Nephron (organoid): ENCODE data around the gene TMEM52.

Experiments
- H3K27ac Mint-ChIP-seq, 3 experiments: 2 replicates each; pipeline ENCODE4 v1.8.0; 2020; ENCODE audit warnings: mixed read lengths in 3 of 3, mild to moderate bottlenecking in 2 of 3, moderate library complexity in 1 of 3
- H3K27me3 Mint-ChIP-seq: 2 replicates; pipeline ENCODE4 v1.8.0; 2021; ENCODE audit warnings: low read depth, mild to moderate bottlenecking, moderate library complexity, mixed read lengths
- H3K36me3 Mint-ChIP-seq: 2 replicates; pipeline ENCODE4 v1.8.0; 2020; ENCODE audit warnings: low read depth, mixed read lengths
- H3K4me1 Mint-ChIP-seq: 2 replicates; pipeline ENCODE4 v1.8.0; 2020; ENCODE audit warnings: mixed read lengths
- H3K4me3 Mint-ChIP-seq, 3 experiments: 2 replicates each; pipeline ENCODE4 v1.8.0; 2020; ENCODE audit warnings: mild to moderate bottlenecking in 3 of 3, mixed read lengths in 3 of 3, moderate library complexity in 2 of 3
- H3K9me3 Mint-ChIP-seq: 2 replicates; pipeline ENCODE4 v1.8.0; 2020; ENCODE audit warnings: mixed read lengths
- TF ChIP-seq, protein P1 (sequence below), 3 experiments: fragments of 200-600 bp; sonication (generic); IDR thresholded peaks; one replicate each; pipeline ENCODE4 v1.5.0; 2021; ENCODE audit warnings: antibody characterized with exemption in 3 of 3; ENCODE audit not compliant: unreplicated experiment in 3 of 3

TMEM52 gene

DNA sequence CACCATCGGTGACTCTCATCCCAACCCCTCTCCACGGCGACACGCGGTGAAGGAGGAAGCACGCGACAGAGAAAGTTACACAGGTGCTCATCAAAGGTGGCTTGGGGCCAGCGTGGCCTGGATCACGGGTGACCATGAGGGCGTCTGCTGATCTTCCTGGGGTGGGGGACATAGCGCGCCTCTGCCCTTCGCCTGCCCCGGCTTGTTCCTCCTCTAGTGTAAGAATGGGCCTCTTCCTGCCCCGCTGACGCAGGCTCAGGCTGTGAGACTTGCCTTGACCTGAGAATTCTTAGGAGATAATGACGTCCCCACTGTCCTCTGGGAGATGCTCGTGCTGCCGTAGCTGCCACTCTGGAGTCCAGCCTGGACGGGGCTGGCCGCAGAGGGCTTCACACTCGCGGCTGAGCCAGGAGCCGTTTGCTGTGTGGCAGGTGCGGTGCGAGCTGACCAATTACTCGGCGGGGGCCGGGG is 39.0 kb upstream of the TMEM52 start:
- H3K36me3 Mint-ChIP-seq: no peaks in the 10 kb centered on the region
- H3K4me1 Mint-ChIP-seq: peaks cover 6% of the 10 kb centered on the region
- H3K9me3 Mint-ChIP-seq: no peaks in the 10 kb centered on the region
- peaks cover 36% of the 10 kb centered on the region for H3K27me3 Mint-ChIP-seq
- TF ChIP-seq, protein P1, sequence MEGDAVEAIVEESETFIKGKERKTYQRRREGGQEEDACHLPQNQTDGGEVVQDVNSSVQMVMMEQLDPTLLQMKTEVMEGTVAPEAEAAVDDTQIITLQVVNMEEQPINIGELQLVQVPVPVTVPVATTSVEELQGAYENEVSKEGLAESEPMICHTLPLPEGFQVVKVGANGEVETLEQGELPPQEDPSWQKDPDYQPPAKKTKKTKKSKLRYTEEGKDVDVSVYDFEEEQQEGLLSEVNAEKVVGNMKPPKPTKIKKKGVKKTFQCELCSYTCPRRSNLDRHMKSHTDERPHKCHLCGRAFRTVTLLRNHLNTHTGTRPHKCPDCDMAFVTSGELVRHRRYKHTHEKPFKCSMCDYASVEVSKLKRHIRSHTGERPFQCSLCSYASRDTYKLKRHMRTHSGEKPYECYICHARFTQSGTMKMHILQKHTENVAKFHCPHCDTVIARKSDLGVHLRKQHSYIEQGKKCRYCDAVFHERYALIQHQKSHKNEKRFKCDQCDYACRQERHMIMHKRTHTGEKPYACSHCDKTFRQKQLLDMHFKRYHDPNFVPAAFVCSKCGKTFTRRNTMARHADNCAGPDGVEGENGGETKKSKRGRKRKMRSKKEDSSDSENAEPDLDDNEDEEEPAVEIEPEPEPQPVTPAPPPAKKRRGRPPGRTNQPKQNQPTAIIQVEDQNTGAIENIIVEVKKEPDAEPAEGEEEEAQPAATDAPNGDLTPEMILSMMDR (IDR thresholded peaks at IDR 0.05; ENCODE audit: unreplicated experiment in 3 of 3): no peak
- no peak overlapping the region for H3K4me3 Mint-ChIP-seq
- H3K27ac Mint-ChIP-seq: no peak overlapping the region

DNA sequence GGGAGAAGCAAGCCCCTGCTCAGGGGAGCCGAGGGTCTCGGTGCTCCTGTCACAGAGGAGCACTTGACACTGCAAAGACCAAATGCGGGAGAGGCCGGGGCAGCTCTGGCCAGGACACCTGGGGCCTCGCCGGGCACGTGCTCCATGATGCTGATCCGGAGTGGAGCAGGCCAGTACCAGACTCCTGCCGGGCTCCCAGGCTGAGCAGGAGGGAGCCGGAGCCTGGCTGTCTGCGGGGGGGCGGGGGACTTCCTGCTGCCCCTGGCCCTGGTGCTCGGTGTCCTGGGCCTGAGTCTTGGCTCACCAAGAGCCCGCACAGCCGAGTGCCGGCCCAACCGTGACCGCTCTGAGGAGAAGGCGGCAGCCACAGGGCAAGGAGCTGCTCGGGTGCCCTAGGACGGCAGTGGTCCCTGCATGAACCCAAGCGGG is 38.5 kb upstream of the TMEM52 start:
- Mint-ChIP-seq H3K27me3 (peaks cover 35% of the 10 kb centered on the region), H3K36me3 (no peaks in the 10 kb centered on the region), H3K9me3 (no peaks in the 10 kb centered on the region), H3K27ac (no peak overlapping the region), H3K4me3 (no peak overlapping the region), H3K4me1 (peaks cover 6% of the 10 kb centered on the region)
- TF ChIP-seq, protein P1 (IDR thresholded peaks at IDR 0.05; ENCODE audit: unreplicated experiment in 3 of 3): no peak

DNA sequence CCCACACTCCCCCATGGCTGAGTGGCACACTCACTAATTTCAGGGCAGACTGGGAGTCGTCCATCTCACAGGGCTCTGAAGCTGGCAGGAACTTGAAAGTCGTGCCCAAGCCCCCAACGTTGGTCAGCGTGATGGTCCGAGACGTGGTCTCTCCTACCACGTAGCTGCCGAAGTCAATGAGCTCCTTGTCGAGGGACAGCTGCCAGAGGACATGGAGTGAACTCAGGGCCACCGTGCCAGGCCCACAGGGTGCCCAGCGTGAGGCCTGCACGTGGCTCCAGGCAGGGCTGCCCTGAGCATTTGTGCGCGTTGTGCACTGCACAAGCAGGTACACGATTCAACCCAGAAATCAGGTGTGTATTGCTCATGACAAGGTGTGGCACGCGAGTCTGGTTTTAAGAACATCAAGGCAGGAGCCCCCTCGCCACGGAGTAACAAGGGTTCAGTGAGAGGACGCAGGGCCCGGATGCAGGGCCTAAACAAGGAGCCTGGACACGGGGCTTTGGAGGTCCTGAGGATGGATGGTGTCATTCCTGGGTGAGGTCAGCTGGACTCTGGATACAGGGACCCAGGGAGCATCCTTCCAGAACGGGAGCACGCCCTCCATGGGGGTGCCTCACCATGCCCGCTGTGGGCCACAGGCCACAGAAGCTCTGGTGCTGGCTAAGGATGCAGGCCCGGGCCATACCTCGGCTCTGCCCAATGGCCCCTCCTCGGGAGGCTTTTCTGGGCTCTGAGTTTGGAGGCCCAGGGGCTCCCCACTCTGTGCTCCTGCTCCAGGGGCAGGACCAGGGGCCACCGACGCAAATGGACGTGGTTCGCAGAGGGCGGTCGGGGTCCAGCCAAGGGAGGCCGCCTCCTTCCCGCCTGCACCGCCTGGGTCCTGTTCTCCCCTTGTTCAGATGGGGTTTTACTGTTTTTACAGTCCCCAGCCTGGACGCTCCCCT is 37.8 kb upstream of the TMEM52 start:
- Mint-ChIP-seq H3K9me3 (no peaks in the 10 kb centered on the region), H3K4me3 (no peak overlapping the region), H3K4me1 (peaks cover 6% of the 10 kb centered on the region), H3K36me3 (no peaks in the 10 kb centered on the region), H3K27ac (no peak overlapping the region), H3K27me3 (peaks cover 28% of the 10 kb centered on the region)
- TF ChIP-seq, protein P1 (IDR thresholded peaks at IDR 0.05; ENCODE audit: unreplicated experiment in 3 of 3): no peak

DNA sequence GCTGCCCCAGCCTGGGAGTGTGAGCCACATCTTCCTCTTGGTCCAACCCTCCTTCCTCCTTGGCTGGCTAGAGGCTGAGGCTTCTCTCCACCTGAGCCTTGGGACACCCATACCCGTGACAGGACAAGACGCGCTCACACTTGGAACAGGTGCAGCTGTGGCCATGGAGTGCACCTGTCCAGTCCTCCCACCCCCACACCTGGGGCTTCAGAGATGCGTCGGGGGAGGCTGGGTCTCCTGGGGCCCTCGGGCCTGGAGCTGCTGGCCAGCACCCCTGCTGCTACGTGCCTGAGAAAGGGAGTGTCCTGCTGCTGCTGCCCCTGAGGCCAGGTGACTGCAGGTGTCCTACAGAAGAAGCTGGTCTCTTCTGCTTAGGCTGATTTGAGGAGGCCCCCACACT is 37.0 kb upstream of the TMEM52 start:
- H3K27me3 Mint-ChIP-seq: peaks cover 23% of the 10 kb centered on the region
- no peaks in the 10 kb centered on the region for H3K9me3 Mint-ChIP-seq
- TF ChIP-seq, protein P1 (IDR thresholded peaks at IDR 0.05; ENCODE audit: unreplicated experiment in 3 of 3): no peak
- no peak overlapping the region for H3K27ac Mint-ChIP-seq
- peaks cover 5% of the 10 kb centered on the region for H3K4me1 Mint-ChIP-seq
- H3K36me3 Mint-ChIP-seq: no peaks in the 10 kb centered on the region
- H3K4me3 Mint-ChIP-seq: no peak overlapping the region

DNA sequence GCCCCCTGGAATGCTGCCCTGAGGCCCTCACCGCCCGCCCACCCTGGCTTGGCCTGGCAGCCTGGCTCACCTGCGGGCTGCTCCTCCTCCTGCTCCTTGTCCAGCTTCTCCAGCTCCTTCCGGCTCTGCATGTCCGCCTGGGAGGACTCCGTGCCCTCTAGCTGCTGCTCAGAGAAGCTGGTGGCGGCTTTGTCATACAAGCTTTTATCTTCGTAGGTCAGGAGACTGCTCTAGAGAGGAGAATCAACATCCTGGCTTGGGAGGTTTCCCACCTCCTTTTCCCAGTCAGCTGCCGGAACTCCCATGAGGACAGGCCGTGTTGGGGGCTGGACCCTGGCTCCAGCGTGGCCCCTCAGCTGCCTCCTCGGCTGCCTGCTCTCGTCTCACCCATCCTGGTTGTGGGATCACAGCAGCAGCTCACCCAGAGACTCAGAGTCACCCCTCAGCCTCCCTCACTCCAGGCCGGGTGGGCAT is 36.6 kb upstream of the TMEM52 start:
- Mint-ChIP-seq H3K9me3 (no peaks in the 10 kb centered on the region), H3K27me3 (peaks cover 23% of the 10 kb centered on the region), H3K4me3 (no peak overlapping the region), H3K27ac (no peak overlapping the region), H3K4me1 (peaks cover under 1% of the 10 kb centered on the region), H3K36me3 (no peaks in the 10 kb centered on the region)
- TF ChIP-seq, protein P1 (IDR thresholded peaks at IDR 0.05; ENCODE audit: unreplicated experiment in 3 of 3): no peak
